ENCODE results near the gene KCNH6.

The KCNH6 gene

GRCh38 chr17:63489291-63489690 lies 33.9 kb upstream of the KCNH6 start:
- FAIRE-seq = no peak

GRCh38 chr17:63490329-63490728 lies 32.8 kb upstream of the KCNH6 start:
- no peak for FAIRE-seq

- FAIRE-seq = no peak
Observed at GRCh38 chr17:63490858-63491400, 32.2 kb upstream of the KCNH6 start.

- FAIRE-seq = no peak
Observed at GRCh38 chr17:63491413-63491812, 31.7 kb upstream of the KCNH6 start.

GRCh38 chr17:63491977-63492618 lies 31.1 kb upstream of the KCNH6 start:
- no peak for FAIRE-seq

GRCh38 chr17:63492940-63493339 lies 30.2 kb upstream of the KCNH6 start:
- FAIRE-seq = no peak

- FAIRE-seq = no peak
Observed at GRCh38 chr17:63493411-63493810, 29.7 kb upstream of the KCNH6 start.

- FAIRE-seq = no peak
Observed at GRCh38 chr17:63494300-63494928, 28.7 kb upstream of the KCNH6 start.

- no peak for FAIRE-seq
Observed at GRCh38 chr17:63495491-63495890, 27.7 kb upstream of the KCNH6 start.

GRCh38 chr17:63496177-63496576 lies 27.0 kb upstream of the KCNH6 start:
- FAIRE-seq = no peak

- no peak for FAIRE-seq
Observed at GRCh38 chr17:63496663-63497400, 26.3 kb upstream of the KCNH6 start.

- FAIRE-seq = no peak
Observed at GRCh38 chr17:63497708-63498483, 25.3 kb upstream of the KCNH6 start.

- FAIRE-seq = no peak
Observed at GRCh38 chr17:63498626-63499195, 24.4 kb upstream of the KCNH6 start.

- FAIRE-seq = no peak
Observed at GRCh38 chr17:63500543-63501390, 22.4 kb upstream of the KCNH6 start.

GRCh38 chr17:63503341-63503705 lies 19.8 kb upstream of the KCNH6 start:
- FAIRE-seq = no peak

GRCh38 chr17:63504261-63504660 lies 18.9 kb upstream of the KCNH6 start:
- no peak for FAIRE-seq

GRCh38 chr17:63505341-63505740 lies 17.8 kb upstream of the KCNH6 start:
- no peak for FAIRE-seq

- FAIRE-seq = no peak
Observed at GRCh38 chr17:63506627-63507026, 16.5 kb upstream of the KCNH6 start.

- no peak for FAIRE-seq
Observed at GRCh38 chr17:63511331-63511730, 11.8 kb upstream of the KCNH6 start.

- no peak for FAIRE-seq
Observed at GRCh38 chr17:63512388-63512787, 10.8 kb upstream of the KCNH6 start.

- FAIRE-seq = no peak
Observed at GRCh38 chr17:63512896-63513644, 10.1 kb upstream of the KCNH6 start.

All from A204.1 (cell line).